ENCODE data around the gene ASTN2.

GRCh38 chr9:117460743-117461142, 45.9 kb upstream of the ASTN2 start:
- TF ChIP-seq POLR2A (IDR thresholded peaks at IDR 0.05): no peak
- no peak for TF ChIP-seq CTCF (IDR thresholded peaks at IDR 0.05)

Data from thyroid gland (tissue), 4 donors.